CD4-positive, alpha-beta T cell treated with Interferon gamma for 1 hour (primary cell): Measurements from ENCODE around the gene ARFIP2.

Experiments
- DNase-seq: peaks from one replicate; pipeline ENCODE4 v3.0.0-alpha.2; 2020

ARFIP2 gene

DNA sequence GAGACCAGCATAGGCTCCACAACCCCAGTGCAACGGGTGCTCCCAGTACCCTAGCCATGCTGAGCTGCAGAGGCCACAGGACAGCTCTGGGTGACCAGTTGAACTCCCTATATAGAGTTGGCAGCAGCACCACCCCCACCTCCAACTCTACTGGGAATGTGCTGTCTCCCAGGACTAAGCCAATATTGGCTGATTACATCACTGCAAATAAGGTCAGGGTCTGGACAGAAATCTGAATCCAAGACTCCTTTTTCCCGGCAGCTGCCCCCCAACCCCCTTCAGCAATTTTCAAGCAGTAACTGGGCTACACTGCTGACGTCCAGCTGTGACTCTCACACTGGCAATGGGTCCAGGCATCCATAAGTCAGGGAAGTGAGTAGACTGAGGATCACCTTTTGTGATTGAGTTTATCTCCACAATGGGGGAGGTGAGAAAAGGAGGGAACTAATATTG is 40.2 kb downstream of the ARFIP2 start, which contains the start of gene HPX:
HPX (minus strand) TSS at position 82 of the 453 bp plus-strand sequence; CDS start at position 58, 24 bp downstream.
- DNase-seq: no peak

- peak; percentile 20 for DNase-seq
These were observed 42.1 kb downstream of the ARFIP2 start for GRCh38 chr11:6438979-6439571.

- DNase-seq: no peak
These were observed 43.1 kb downstream of the ARFIP2 start for GRCh38 chr11:6437993-6438392.

- DNase-seq: no peak
These were observed 43.7 kb downstream of the ARFIP2 start for GRCh38 chr11:6437423-6437822.

GRCh38 chr11:6433998-6434660 is 47.0 kb downstream of the ARFIP2 start:
- no peak for DNase-seq

DNA sequence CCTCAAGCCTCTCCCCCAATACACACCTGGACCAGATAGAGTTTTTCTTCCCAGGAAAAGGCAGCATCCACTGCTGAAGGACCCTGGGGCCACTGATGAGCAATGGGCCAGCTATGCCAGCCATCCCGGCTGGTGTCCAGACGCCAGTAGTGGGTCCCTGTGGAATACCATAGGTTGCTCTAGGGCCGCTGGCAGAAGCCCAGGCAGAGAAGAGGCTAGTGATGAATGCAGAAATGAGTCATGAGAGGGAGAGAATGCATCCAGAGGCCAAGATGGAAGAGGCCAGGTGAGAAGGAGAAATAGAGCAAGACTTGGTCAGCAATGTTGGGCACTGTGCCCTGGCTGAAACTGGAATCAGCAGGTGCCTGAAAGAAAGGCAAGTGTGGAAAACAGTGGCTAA is 49.3 kb downstream of the ARFIP2 start:
- no peak for DNase-seq

GRCh38 chr11:6427516-6427915 is 53.6 kb downstream of the ARFIP2 start:
- DNase-seq: no peak
